Prostate gland (tissue), 2 donors: ENCODE data around the gene G6PC3.
A peak's percentile ranks its signal among the peaks of the same experiment; 100 is the strongest.

Source experiments
- POLR2AphosphoS5 ChIP-seq: sonication (generic); formaldehyde crosslinking; IDR thresholded peaks from one replicate; pipeline ENCODE4 v1.6.1; 2017; ENCODE audit warnings: antibody characterized with exemption
- TF ChIP-seq, protein P1 (sequence below), 4 experiments: fragments of 200-600 bp in 2 of 4; fragments of 450-650 bp in 2 of 4; sonication (generic) in 2 of 4; IDR thresholded peaks; 1 replicate in 3 of 4; 2 replicates in 1 of 4; pipeline ENCODE4 v1.5.1; 2016 to 2019; ENCODE audit warnings: antibody characterized with exemption in 4 of 4, mild to moderate bottlenecking in 2 of 4, moderate library complexity in 2 of 4

DNA sequence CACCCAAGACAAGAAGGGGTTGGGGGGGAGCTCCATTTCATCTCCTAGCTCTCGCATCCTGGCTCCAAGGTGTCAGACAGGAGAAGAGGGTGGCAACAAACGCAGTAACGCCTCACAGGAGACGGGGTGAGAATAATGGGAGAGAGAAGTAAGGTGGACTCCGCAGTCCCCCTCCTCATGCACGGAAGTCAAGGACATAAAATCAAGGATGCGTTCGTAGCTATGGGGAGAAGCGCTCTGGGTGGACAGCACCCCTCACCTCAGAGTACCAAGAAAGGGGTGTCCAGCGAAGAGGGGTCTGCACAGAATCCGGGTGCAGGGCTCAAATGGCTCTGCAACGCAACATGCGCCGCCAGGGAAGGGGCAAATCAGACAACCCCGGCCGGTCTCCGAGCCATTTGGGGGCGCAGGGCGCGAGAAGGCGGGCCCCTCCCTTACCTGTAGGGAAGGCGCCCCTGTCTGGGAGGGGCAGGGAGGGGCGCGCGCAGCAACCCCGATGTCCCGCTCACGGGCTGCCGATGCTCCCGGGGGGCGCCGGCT, 52.4 kb downstream of the G6PC3 start:
- no peak for TF ChIP-seq POLR2AphosphoS5
- TF ChIP-seq, protein P1, sequence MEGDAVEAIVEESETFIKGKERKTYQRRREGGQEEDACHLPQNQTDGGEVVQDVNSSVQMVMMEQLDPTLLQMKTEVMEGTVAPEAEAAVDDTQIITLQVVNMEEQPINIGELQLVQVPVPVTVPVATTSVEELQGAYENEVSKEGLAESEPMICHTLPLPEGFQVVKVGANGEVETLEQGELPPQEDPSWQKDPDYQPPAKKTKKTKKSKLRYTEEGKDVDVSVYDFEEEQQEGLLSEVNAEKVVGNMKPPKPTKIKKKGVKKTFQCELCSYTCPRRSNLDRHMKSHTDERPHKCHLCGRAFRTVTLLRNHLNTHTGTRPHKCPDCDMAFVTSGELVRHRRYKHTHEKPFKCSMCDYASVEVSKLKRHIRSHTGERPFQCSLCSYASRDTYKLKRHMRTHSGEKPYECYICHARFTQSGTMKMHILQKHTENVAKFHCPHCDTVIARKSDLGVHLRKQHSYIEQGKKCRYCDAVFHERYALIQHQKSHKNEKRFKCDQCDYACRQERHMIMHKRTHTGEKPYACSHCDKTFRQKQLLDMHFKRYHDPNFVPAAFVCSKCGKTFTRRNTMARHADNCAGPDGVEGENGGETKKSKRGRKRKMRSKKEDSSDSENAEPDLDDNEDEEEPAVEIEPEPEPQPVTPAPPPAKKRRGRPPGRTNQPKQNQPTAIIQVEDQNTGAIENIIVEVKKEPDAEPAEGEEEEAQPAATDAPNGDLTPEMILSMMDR (IDR thresholded peaks at IDR 0.05): peak in 1 of 4 experiments; percentile 10
